HG03442 (cell line): ENCODE data around the gene KLHDC7B.

Source experiments
- ATAC-seq: cut with Tn5 transposase; IDR thresholded peaks from one replicate; pipeline ENCODE4 v1.9.1; 2021; ENCODE audit warnings: mild to moderate bottlenecking, moderate library complexity; ENCODE audit not compliant: unreplicated experiment

Gene KLHDC7B

DNA sequence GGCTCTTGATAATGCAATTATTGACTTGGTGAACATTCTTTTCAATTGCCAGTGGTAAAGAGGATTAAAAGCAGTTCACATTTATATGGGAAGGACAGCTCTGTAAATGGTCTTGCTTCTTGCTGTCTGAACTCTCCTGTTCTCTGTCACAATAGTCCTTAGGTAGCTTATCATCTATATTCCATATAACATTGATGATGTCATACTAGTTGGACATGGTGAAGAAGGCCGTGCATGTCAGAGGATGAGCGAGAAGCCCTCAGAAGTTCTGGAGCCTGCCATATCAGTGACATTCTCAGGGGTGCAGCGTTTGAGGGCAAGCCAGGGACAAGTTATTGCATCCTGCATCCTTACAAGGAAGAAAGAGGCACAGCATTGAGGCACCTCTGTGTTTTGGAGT, 39.5 kb downstream of the KLHDC7B start:
- ATAC-seq = no peak

DNA sequence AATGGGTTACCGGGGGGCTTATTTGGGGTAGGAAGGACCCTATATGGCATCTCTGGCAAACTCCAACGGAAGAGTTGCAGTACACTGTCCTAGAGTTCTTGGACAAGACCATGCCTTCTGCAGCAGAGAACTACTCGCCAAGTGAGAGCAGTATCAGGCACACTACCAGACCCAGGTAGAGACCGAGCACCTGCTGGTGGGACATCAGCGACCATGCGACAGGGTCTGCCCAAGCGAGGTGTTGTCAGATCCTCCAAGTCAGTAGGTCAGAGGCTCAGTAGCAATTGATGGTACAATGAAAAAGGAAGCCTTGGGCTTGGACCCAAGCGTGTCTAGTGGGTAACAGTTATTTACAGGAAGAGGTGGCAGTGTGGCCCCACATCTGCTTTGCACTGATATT, 40.1 kb downstream of the KLHDC7B start:
- ATAC-seq = no peak

DNA sequence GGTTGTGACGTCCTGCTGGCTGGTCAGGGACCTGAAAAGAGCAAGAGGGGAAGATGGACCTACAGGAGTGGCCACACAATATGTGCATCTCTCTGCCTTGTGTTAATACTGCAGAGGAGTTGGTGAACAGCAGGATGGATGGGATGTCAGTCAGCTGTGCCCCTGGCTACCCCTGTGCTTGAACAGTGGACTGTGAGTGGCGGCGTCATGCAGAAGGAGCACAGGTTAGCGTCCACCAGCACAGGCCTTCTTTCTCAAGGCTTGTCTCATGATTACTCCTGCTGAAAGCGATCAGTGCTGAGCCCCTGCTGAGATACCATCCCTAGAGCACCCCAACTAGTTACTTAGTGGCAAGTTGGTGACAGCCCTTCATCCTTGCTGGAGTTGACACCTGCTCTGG, 40.7 kb downstream of the KLHDC7B start:
- ATAC-seq = no peak

DNA sequence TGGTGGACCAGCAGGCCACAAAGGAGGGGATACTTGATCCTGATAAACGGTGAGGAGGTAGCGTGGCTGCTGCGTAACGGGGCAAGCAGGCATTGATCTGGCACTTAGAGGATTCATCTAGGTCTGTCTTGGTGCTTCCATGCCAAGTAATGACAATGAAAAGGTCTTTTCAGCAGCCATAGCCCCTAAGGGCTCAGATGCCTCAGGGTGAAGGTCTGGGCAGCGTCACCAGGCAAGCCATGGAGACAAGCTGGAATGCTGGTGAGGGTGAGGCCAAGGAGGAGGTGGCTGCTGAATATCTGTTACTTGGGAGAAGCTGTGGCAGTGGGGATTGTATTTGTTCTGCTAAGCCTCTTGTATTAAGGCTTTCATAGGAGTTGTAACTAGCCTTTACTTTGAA, 41.7 kb downstream of the KLHDC7B start:
- no peak for ATAC-seq

DNA sequence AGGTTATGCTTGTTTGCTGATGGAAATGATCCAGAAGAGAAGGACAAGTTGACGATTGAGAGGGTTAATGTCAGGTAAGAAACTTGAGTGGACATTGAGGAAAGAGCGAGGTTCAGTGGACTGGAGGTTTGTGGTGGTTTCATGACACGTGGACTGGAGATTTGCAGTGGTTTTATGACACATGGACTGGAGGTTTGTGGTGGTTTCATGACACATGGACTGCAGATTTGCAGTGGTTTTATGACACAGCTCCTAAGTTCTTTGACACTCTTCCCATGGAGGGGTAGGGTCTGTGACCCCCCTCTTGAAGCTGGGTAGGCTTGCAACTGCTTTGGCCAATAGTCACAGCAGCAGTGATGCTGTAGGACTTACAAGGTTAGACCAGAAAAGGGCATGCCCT, 49.5 kb downstream of the KLHDC7B start:
- ATAC-seq = no peak

DNA sequence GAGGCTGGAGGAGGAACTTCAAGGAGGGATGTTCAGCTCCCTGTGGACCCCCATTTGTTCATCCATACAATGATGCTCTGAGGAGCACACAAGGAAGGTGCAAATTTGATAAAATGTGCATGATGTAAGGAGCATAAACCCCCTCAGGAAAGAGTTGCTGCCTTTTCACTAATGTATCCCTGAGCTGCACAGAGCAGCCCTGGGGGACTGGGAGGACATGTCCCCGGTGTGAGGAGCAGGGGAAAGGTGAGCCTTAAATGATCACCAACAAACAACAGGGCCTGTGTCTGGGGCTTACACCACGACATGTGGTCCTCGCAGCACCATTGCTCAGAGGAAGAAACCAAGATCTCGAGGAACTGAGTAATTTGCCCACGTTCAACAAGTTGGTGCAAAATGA, 51.4 kb downstream of the KLHDC7B start:
- ATAC-seq = no peak

DNA sequence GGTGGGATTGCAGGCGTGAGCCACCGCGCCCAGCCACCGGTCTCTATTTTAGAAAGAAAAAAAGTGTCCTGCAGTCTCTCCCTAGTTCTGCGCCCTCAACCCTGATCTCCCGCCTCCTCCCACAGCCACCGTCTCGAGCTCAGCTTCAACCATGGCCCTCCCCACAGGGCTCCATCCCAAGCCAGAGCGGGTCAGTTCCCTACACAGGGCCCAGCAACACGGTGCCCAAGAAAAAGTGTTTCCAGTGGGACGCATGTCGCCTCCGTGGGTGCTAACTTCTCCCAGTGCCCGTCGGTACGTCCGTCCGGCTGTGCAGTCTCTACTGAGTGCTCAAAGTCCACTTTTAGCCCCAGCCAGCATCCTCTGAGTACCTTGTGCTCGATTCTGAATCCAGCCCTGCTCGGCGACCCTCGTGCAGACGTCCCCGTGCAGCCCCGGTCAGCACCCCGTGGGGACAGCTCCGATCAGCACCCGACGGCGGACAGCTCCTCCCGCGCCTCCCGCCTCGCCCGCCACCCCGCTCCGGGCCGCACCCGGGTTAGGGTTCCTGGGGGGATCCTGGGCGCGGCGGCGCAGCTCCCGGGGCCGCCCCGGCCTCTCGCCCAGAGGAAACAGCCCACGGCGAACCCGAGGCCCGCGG, 54.2 kb downstream of the KLHDC7B start:
- ATAC-seq = no peak

DNA sequence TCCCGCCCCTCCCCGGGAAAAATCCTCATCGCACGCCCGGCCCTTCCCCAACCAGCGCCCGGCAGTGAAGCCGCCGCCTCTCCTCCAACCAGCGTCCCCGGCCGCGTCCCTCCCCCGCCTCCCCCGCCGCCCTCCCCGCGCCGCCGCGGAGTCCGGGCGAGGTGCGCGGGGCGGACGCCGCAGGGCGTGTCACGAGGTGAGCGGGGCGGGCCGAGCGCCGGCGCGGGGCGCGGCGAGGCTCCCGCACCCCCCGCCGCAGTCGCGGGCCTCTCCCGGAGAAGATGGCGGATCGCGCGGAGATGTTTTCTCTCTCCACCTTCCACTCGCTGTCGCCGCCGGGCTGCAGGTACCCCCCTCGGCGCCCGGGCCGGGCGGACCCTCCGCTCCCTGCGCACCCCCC, 54.8 kb downstream of the KLHDC7B start, which contains the start of gene MAPK8IP2:
Gene MAPK8IP2 (plus strand): TSS at position 256 of the 400 bp plus-strand sequence. CDS start 26 bp downstream, at position 282.
- no peak for ATAC-seq
